GM18951 (cell line): Measurements from ENCODE around the gene RFK.

ENCODE experiments used
- POLR2A ChIP-seq: IDR thresholded peaks from 4 replicates; pipeline ENCODE4 v1.6.1; 2011; ENCODE audit warnings: mild to moderate bottlenecking; ENCODE audit not compliant: insufficient read length, insufficient read depth; ENCODE audit errors: extremely low read depth
- in situ Hi-C: fragments of 300-500 bp; cut with MboI; formaldehyde crosslinking; loops from one replicate; pipeline ENCODE4 v1.12.0; 2022; ENCODE audit warnings: low sequenced_read_pairs, mixed read lengths, inconsistent platforms; ENCODE audit not compliant: unreplicated experiment

The RFK gene

DNA sequence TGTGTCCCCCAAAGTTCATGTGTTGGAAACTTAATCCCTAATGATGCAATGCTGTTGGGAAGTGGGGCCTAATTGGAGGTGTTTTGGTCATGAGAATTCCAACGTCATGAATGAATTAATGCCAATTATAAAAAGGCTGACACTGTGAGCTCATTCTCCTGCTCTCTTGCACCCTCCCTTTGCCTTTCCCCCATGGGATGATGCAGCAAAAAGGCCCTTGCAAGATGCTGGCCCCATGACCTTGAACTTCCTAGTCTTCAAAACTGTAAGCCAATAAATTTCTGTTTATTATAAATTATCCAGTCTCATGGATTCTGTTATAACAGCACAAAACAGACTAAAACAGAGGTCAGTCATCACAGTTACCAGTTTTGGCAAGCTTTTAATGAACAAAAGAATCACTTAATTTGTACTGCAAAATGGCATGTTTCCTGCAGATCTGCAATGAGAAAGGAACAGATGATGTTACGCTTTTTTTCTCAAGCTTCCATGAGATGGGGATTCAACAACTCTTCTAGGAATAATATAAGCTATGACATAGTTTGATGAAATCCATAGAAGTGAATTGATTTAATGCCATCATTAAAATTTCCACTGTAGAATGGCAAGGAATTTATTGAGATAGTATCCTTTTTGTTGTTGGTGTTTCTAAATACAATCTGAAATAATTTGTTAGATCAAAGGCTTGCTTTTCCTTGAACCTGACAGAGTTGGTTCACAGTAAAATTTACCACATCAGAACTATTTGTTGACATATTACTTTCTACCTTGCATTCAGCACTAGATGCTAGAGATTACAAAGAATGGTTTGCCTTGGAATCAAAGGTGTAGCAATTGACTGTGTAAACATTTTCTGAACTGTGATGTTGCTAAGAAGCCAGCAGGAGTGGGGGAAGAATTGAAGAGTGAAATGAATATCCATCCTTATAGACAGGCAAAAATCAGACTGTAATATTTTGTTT lies 29.3 kb upstream of the RFK start:
- in situ Hi-C loops: no loop called here

DNA sequence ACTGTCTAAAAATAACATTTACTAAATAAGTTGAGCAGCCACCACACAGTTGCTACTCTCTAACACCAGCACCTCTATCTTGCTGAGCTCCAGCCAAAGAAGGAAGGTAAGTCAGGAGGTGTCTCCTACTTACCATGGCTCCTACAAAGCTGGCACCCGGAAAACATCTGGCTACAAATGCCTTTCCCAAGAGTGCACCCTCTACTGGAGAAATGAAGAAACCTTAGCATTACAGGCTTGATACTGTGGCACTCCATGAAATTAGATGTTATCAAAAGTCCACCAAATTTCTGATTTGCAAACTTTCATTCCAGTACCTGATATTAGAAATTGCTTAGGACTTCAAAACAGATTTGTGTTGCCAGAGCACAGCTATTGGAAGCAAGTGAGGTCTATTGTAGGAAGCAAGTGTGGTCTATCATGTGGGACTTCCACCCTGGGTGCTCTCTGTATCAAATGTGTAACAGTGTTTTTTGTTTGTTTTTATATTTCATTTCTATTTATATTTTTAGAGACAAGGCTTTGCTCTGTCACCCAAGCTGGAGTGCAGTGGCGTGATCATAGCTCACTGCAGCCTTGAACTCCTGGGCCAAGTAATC lies 25.7 kb upstream of the RFK start:
- in situ Hi-C loops: no loop called here
- no peak for TF ChIP-seq POLR2A

More for the DNA sequence above, 29.3 kb upstream of the RFK start:
- TF ChIP-seq POLR2A: no peak

DNA sequence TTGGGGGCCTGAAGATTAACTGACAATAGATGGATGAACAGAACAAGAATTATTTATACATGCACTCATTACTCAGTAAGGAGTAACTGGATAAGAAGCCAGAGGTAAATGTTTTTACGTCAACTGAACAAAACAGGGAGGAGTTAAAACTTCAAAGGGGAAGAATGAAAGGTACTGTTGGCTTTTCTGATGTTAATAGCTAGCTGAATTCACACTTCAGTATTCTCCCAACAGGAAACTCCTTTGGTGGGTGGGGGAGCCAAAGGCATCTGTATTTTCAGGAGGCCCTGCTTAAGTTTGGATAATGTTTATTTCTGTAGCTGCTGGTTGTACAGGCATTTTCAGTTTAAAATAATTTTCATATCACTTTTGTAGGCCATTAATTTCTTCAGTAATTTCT lies 23.2 kb upstream of the RFK start:
- TF ChIP-seq POLR2A: no peak
- in situ Hi-C loops: no loop called here

DNA sequence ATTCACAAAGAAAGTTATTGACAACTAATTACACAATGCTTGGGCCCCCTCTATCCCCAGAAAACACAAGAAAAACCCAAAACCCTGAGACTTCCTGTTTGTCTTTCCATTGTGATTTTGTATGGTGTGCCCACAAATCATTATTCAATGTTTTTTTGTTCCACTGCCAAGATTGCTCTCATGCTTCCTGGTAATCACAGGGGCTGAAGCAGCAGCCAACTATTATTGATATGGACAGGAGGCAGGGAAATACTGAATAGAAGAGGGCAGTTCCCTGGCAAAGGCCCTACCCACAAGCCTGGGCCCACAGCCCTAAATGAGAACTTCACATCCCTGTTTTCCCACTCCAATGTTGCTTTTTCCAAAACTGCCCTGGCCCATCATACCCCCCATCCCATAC lies 21.5 kb upstream of the RFK start:
- TF ChIP-seq POLR2A: no peak
- in situ Hi-C loops: no loop called here

DNA sequence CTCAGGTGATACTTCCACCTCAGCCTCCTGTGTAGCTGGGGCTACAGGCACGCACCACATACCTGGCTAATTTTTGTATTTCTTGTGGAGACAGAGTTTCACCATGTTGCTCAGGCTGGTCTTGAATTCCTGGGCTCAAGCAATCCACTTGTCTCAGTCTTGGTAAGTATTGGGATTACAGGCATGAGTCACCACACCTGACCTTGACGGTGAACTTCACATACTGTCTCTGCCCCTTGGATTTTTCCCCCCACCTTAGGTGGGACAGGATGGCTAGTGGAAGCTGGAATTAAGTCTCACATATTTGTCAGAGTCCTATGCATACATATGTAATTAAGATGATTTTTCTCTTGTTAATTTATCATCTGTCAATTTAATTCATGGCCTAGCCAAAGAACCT lies 20.9 kb upstream of the RFK start:
- no peak for TF ChIP-seq POLR2A
- in situ Hi-C loops: no loop called here

DNA sequence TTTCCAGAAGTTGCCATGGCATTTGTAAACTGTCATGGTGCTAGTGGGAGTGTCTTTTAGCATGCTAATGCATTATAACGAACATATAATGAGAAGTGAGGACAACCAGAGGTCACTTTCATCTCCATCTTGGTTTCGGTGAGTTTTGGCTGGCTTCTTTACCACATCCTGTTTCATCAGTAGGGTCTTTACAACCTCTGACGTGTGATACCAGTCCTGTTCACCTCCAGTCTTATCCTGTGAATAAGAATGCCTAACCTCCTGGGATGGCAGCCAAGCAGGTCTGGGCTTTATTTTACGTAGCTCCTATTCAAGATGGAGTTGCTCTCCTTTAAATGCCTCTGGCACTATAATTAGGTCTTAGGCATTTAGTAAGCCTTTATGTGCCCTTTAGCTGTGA lies 20.4 kb upstream of the RFK start:
- no peak for TF ChIP-seq POLR2A
- in situ Hi-C loops: no loop called here

DNA sequence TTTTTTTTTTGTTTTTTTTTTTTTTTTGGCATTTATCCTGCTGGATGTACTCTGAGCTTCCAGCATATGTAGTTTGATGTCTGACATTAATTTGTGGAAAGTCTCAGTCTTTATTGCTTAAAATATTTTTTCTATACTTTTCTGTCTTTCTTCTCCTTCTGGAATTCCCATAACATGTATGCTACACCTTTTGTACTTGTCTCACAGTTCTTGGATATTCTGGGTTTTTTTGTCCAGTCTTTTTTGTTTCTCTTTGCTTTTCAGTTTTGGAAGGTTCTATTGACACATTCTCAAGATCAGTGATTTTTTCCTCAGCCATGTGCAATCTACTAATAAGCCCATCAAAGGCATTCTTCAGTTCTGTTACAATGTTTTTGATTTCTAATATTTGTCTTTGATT lies 19.4 kb upstream of the RFK start:
- TF ChIP-seq POLR2A: no peak
- in situ Hi-C loops: no loop called here

DNA sequence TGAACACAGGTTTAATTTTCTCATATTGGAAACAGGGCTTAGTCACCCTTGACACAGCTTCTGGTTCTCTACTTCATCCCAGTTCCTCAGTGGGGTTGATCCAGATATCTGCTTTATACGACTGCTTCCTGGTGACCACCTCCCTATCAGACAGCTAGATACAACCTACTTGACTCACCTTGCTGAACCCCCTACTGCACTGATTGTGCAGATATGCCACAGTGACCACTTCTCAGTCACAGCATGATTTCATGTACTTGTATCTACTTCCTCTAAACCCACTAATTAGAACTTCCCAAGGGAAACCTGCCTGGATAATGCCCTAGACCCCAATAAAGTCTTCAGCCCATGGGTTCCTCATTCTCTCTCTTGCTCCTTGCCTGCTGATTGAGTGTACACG lies 18.4 kb upstream of the RFK start:
- TF ChIP-seq POLR2A: no peak
- in situ Hi-C loops: no loop called here

DNA sequence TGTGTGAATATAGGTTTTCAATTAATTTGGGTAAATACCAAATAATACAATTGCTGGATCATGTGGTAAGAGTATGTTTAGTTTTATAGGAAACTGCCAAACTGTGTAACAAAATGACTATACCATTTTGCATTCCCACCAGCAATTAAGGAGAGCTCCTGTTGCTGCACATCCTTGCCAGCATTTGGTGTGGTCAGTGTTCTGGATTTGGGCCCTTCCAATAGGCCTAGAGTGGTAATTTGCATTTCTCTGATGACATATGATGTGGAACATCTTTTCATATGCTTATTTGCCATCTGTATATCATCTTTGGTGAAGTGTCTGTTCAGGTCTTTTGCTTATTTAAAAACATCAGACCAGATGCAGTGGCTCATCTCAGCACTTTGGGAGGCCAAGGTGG lies 11.6 kb upstream of the RFK start:
- TF ChIP-seq POLR2A: no peak
- in situ Hi-C loops: no loop called here

DNA sequence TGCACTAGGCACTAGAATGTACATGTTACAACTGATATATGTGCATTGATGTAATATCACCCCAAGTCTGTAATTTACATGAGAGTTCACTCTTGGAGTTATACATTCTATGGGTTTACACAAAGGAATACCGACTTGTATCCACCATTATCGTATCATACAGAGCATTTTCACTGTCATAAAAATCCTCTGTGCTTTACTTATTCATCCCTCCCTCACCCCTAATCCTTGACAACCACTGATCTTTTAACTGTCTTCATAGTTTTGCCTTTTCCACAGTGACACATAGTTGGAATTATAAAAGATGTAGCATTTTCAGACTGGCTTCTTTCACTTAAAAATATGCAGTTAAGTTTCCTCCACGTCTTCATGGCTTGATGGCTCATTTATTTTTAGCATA lies 11.1 kb upstream of the RFK start:
- in situ Hi-C loops: no loop called here
- TF ChIP-seq POLR2A: no peak

DNA sequence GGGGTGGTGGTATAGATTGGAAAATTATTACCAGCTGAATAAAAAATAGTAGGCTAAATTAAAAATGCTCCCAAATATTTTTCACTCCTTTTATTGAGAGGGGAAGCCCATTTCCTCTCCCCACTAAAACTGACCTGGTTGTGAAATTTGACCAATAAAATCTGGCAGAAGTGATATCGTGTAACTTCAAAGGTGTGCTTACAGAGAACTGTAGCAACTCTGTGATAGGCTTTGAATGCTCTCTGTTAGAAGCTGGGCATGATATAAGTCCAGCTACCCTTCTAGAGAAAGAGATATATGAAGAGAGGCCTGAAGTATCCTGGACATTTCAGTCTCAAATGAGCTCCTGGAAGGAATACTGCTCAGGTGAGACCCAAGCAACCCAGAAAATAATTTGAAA lies 10.2 kb upstream of the RFK start:
- TF ChIP-seq POLR2A: no peak
- in situ Hi-C loops: no loop called here

DNA sequence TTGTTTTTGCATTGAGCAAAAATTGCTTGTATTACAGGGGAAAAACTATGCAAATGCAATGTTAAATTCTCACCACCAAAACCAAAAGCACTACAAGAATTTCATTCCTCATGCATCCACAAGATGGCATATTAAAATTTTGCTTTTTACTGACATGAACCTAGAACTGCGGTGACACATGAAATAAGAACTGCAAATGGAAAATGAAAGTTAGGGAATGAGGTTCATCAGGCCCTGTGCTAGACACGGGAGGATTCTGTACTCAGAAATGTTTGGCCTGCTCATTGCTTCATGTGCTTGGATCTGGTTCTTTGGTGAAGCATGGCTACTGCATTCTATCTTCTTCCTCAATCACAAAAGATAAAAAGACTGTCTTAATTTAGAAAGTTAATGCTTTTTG lies 9.1 kb upstream of the RFK start:
- no peak for TF ChIP-seq POLR2A
- in situ Hi-C loops: no loop called here

DNA sequence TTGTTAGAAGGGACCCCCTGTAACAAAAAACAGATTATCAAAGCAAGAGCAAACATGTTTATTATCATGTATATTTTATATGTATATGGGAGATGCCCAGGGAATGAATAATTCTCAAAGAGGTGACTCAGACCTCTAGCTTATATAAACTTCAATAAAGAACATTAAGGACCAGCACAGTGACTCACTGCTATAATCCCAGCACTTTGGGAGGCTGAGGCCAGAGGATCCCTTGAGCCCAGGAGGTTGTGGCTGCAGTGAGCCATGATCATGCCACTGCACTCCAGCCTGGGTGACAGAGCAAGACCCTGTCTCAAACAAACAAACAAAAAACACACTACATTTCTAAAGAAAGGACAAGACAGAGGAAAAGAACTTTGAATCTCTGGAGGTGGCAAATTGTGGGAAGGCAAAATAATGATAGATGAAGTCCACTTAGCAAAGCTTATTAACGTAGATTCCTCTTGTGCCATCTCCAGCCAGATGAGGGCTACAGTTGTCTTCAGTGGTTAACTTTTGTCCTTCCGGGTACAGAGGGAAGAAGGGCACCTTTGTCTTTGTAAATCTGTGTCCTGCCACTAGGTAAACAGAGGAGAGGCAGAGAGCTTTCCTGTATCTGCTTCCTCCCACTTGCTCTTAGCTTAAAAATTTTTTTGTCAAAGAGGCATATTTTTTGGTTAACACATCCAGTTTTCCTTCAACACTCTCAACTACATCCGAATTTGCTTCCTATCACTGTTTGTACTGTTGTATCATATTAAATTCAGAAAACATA lies 7.5 kb upstream of the RFK start:
- in situ Hi-C loops: no loop called here
- TF ChIP-seq POLR2A: no peak
